Motor neuron (in vitro differentiated cells): Measurements from ENCODE around the gene TTC13. TPM values are rescaled to one million over a fixed set of nuclear protein-coding genes. Genes with fewer than 3 reads are reported as not detected.
"Not testable (repeated sequence)": the region's sequence is repeated elsewhere in the genome, so short reads cannot be mapped to it uniquely, and the experiment has no call there.

Experiments used
- ATAC-seq, 8 experiments: fragments of 200-7000 bp; cut with Tn5 transposase; replicated peaks in 6 of 8; 2 replicates each; pipeline ENCODE4 v1.8.0; 2021; ENCODE audit warnings: mild to moderate bottlenecking in 8 of 8, moderate library complexity in 8 of 8
- H3K27ac ChIP-seq, 2 donors: fragments of 250-450 bp; sonication (Bioruptor Pico); 2 replicates each; pipeline ENCODE4 v1.9.0; 2021; ENCODE audit warnings: antibody characterized with exemption in 2 of 2, mild to moderate bottlenecking in 2 of 2, moderate library complexity in 1 of 2
- H3K4me1 ChIP-seq, 2 donors: fragments of 250-450 bp; sonication (Bioruptor Pico); replicated peaks in 1 of 2; 2 replicates each; pipeline ENCODE4 v1.6.1; 2021; ENCODE audit warnings: antibody characterized with exemption in 2 of 2, mild to moderate bottlenecking in 2 of 2, moderate library complexity in 1 of 2
- H3K4me3 ChIP-seq, 5 donors: fragments of 250-450 bp; sonication (Bioruptor Pico); 2 replicates each; pipeline ENCODE4 v1.9.0; 2021; ENCODE audit warnings: antibody characterized with exemption in 5 of 5, mild to moderate bottlenecking in 5 of 5, moderate library complexity in 4 of 5
- WGBS, 10 experiments: fragments of 450-650 bp; shearing (Covaris generic); methylation state at CpG; one replicate each; pipeline ENCODE4 v1.0.0; 2022; 5-methylcytosine and 5-hydroxymethylcytosine counted together
- in situ Hi-C, 9 experiments: fragments of 400-800 bp; cut with MboI; loops; one replicate each; pipeline ENCODE4 v1.15.0; 2021; ENCODE audit warnings: low sequenced_read_pairs in 9 of 9, low pct_unique_long_range_greater_than_20kb in 2 of 9; ENCODE audit not compliant: unreplicated experiment in 9 of 9
- total RNA-seq, 8 experiments: library from RNA; unstranded; fragments of 300-600 nt; gene quantifications; 2 replicates each; pipeline versions ENCODE4 v1.2.3 to v1.2.4, GENCODE V29; 2022

The TTC13 gene, protein sequence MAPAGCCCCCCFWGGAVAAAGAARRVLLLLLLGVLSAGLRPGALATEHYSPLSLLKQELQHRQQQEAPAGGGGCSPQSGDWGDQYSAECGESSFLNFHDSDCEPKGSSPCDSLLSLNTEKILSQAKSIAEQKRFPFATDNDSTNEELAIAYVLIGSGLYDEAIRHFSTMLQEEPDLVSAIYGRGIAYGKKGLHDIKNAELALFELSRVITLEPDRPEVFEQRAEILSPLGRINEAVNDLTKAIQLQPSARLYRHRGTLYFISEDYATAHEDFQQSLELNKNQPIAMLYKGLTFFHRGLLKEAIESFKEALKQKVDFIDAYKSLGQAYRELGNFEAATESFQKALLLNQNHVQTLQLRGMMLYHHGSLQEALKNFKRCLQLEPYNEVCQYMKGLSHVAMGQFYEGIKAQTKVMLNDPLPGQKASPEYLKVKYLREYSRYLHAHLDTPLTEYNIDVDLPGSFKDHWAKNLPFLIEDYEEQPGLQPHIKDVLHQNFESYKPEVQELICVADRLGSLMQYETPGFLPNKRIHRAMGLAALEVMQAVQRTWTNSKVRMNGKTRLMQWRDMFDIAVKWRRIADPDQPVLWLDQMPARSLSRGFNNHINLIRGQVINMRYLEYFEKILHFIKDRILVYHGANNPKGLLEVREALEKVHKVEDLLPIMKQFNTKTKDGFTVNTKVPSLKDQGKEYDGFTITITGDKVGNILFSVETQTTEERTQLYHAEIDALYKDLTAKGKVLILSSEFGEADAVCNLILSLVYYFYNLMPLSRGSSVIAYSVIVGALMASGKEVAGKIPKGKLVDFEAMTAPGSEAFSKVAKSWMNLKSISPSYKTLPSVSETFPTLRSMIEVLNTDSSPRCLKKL
- total RNA-seq = 10 to 100 TPM in 7 of 8 experiments, 1 to 10 TPM in 1; 9.8 to 36.9 (median 24.8) TPM

DNA sequence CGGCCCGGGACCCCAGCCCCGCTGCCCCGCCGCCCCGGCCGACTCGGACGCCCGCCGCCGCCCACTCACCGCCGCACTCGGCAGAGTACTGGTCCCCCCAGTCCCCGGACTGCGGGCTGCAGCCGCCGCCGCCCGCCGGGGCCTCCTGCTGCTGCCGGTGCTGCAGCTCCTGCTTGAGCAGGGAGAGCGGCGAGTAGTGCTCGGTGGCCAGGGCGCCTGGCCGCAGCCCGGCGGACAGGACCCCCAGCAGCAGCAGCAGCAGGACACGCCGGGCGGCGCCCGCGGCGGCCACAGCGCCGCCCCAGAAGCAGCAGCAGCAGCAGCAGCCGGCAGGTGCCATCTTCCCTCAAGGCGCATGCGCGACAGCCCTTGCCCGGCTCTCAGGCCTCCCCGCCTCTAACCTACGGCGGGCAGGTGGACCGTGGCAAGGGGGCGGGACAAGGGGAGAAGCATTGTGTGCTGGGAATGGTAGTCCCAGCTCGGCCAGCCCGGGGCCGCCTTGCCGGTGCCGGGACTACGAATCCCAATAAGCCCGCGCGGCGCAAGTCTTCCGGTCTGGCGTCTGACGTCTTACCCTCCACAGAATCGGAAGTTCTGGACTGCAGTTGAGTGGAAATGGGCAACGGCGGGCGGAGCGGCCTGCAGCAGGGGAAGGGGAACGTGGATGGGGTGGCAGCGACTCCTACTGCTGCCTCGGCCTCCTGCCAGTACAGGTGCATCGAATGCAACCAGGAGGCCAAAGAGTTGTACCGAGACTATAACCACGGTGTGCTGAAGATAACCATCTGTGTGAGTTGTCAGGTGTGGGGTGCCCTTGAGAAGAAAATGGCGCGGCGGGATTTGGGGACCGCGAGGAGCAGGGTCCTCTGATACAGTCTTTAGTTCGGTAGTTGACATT lies at the start of gene TTC13, which contains the start of gene ARV1:
Gene TTC13 (minus strand): TSS at position 371 of the 898 bp plus-strand sequence. CDS start 31 bp downstream, at position 340.
Gene ARV1 (plus strand): TSS at position 604 of the 898 bp plus-strand sequence. CDS start 12 bp downstream, at position 616.
- Histone ChIP-seq H3K4me1 (peaks cover 6 to 17% of the 10 kb centered on the region in 2 donors), H3K4me3 (peak within 1 kb of the TSS; percentile 56 to 93 (median 70)), H3K27ac (peak within 1 kb of the TSS; percentile 58 to 77)
- ATAC-seq = peak; percentile 95 to 98 (median 96)
- 0 to 7% (median 0%) methylated on average over 3 to 17 of the region's 79 CpGs; no CpG with 5 or more reads in 5 of the 10 experiments for WGBS, 10 experiments
- in situ Hi-C loops = no loop called here

DNA sequence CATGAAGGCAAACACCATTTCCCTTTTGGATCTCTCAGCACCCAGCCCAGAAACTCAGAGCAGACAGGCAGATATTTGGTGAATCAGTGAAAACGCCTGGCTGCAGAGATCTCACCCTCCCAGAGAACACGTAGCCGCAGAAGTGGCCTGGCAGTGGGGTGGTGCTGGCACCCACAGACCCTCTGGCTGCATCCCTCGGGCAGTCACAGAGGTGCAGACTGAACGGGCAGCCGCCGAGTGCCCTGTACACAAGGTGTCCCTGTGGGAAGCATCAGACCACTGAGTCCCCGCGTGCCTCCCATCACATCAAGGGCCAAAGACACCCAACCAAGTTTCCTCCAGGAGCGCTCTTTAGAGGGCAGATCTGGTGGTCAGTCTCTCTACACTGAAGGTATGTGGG lies 49.3 kb upstream of the TTC13 start:
- Histone ChIP-seq H3K4me3 (no peak overlapping the region), H3K4me1 (no peaks in the 10 kb centered on the region), H3K27ac (no peak overlapping the region)
- in situ Hi-C loops = no loop called here
- no peak for ATAC-seq
- 80 to 100% (median 87%) methylated on average over 1 to 7 of the region's 10 CpGs; no CpG with 5 or more reads in 5 of the 10 experiments for WGBS, 10 experiments

DNA sequence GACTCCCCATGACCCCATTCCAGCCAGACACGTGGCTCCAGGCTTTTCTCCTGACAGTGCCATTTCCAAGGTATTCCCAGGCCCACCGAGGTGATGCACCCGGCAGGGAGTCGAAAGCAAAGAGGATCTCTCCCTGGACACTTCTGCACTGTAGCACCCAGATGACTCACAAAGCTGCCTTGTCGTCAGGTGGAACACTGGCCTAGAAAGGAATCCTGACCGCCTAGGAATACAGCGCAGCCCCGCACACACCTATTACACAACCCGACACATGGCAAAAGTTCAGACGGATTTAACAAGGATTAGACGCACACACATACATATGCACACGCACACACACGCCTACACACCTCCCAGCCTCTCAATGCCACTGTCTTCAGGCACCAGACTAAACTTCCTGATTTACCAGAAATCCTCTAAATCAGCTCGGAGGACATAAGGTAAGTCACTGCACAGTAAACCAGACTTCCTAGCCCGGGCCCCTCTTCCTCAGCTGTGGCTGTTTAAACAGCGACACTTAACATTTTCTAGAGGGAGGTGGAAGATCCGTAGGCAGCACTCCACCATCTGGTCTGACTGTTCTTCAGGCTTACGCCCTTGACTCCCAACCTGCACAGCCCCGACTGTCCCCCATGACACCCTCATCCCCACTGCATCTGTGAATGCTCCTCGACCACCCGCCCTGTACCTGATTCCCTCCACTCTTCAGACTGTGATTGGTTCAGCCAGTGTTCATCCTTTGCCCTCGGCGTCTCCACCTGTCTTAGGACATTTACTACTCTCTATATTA lies 48.7 kb upstream of the TTC13 start:
- Histone ChIP-seq H3K4me1 (no peaks in the 10 kb centered on the region), H3K4me3 (no peak overlapping the region), H3K27ac (no peak overlapping the region)
- ATAC-seq = peak in 3 of 8 experiments; percentile 16 to 74 (median 66)
- 20 to 100% (median 82%) methylated on average over 1 to 21 of the region's 23 CpGs; no CpG with 5 or more reads in 2 of the 10 experiments for WGBS, 10 experiments
- in situ Hi-C loops = no loop called here

DNA sequence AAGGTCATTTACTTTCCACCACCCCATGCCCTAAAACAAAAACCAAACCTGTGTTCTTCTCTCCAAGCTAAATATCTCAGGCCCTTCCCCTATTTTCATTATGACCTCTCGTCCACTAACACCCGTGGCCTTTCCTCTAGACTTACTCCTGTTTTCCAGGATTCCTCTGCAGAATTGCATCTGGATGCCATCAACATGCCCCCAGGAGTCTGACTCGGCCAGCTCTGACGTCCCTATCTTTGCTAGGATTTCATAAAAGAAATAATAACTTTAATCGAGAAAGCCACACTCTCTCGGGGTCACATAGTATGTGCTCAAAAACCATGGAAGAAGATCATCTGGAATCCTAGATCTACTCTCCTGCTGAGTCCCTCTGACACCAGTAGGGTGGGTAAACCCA lies 47.9 kb upstream of the TTC13 start:
- Histone ChIP-seq H3K4me1 (no peaks in the 10 kb centered on the region), H3K27ac (no peak overlapping the region), H3K4me3 (no peak overlapping the region)
- in situ Hi-C loops = no loop called here
- no peak for ATAC-seq
- 16 to 100% (median 81%) methylated on average over 1 to 6 of the region's 6 CpGs; no CpG with 5 or more reads in 1 of the 10 experiments for whole genome bisulfite sequencing, 10 experiments

DNA sequence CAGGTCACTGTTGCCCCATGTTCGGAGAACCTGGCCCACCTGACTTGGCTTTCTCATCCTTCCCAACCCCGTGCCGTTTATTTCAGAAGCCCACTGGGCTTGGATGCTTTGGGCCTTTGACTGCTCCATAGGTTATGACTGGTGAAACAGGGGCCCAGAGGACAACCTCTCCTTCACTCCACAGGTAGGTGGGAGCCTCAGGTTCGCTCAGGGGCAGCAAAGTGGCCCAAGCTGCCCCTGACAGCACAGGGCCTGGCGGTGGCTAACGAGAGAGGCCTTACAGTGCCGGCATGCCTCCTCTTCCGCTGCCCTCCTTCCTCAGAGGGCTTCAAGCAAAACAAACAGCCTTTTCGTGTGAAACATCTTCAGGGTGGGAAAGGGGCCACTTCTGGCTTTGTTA lies 44.5 kb upstream of the TTC13 start:
- WGBS, 10 experiments = 70 to 100% (median 100%) methylated on average over 2 to 6 of the region's 9 CpGs; no CpG with 5 or more reads in 4 of the 10 experiments
- Histone ChIP-seq H3K4me3 (no peak overlapping the region), H3K27ac (no peak overlapping the region), H3K4me1 (no peaks in the 10 kb centered on the region)
- in situ Hi-C loops = no loop called here
- no peak for ATAC-seq

DNA sequence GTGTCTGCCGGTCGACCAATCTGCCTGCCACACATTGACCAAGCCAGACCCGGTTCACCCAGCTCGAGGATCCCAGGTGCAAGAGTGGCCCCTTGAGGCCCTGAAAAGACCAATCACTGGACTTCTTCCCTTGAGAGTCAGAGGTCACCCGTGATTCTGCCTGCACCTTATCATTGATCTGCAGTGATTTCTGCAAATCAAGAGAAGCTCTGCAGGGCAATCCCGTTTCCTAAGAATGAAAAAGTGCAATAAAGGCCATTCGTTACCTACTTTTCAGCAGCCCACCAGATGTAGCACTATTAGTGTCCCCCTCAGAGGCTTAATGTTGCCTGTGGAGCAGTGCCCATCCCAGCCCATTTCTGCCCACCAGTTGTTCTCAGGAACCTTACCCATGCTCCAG lies 43.9 kb upstream of the TTC13 start:
- 94 to 100% (median 100%) methylated on average over 2 to 7 of the region's 7 CpGs; no CpG with 5 or more reads in 7 of the 10 experiments for WGBS, 10 experiments
- ATAC-seq, H3K4me3 ChIP-seq, in situ Hi-C loops, H3K4me1 ChIP-seq, H3K27ac ChIP-seq: not testable (repeated sequence)

DNA sequence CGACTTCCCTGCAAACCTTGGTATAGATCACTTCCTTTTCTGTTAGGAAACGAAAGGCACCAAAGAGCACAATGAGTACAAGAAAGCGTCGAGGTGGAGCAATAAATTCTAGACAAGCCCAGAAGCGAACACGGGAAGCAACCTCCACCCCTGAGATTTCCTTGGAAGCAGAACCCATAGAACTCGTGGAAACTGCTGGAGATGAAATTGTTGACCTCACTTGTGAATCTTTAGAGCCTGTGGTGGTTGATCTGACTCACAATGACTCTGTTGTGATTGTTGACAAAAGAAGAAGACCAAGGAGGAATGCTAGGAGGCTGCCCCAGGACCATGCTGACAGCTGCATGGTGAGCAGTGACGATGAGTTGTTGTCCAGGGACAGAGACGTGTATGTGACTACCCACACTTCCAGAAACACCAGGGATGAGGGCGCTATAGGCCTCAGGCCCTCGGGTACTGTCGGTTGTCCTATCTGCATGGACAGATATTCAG lies 42.9 kb upstream of the TTC13 start:
- in situ Hi-C loops = no loop called here
- ATAC-seq = no peak
- Histone ChIP-seq H3K27ac (no peak overlapping the region), H3K4me3 (no peak overlapping the region), H3K4me1 (no peaks in the 10 kb centered on the region)
- 63 to 100% (median 78%) methylated on average over 1 to 11 of the region's 12 CpGs; no CpG with 5 or more reads in 3 of the 10 experiments for WGBS, 10 experiments

DNA sequence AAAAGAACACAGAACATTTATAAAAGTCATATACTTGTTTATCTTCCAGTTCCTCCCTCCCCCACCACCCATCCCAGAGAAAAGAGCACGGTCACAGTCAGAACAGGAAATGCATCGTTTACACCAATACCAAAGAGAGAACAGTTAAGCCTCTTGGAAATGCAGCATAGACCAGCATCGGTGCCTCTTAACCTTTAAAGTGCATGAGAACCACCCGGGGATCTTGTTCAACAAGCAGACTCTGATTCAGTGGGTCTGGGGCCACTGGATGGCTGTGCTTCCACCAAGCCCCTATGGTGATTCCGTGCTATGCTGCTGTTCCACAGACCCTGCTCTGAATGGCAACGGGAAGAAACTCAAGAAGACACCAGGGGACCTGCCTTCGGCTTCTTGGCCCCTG lies 42.2 kb upstream of the TTC13 start:
- WGBS, 10 experiments = 21 to 100% (median 49%) methylated on average over 1 to 7 of the region's 7 CpGs; no CpG with 5 or more reads in 3 of the 10 experiments
- Histone ChIP-seq H3K4me1 (no peaks in the 10 kb centered on the region), H3K27ac (no peak overlapping the region), H3K4me3 (no peak overlapping the region)
- in situ Hi-C loops = no loop called here
- peak in 3 of 8 experiments; percentile 16 to 43 (median 29) for ATAC-seq

DNA sequence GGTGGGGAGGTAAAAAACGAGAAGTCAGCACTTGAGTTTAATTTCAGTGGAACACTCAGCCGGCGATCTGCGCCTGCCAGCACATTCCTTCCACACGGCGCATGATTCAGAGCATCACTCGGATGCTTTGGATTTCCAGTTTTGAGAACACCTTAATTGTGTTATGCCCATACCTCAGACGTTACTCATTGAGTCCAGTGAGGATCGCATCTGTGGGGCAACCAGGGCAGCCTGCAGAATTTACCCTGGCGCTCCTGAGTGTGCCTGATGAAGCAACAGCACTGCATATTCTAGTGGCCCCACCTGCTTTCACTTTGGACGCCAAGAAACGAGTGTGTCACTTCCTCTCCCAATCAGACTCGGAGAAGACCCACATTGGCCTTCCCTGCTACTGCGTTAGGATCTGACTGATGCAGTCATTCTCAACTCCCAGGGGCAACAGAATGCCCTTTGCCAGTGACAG lies 41.5 kb upstream of the TTC13 start:
- WGBS, 10 experiments = 58 to 92% (median 81%) methylated on average over 4 to 14 of the region's 14 CpGs; no CpG with 5 or more reads in 3 of the 10 experiments
- Histone ChIP-seq H3K27ac (no peak overlapping the region), H3K4me3 (no peak overlapping the region), H3K4me1 (no peaks in the 10 kb centered on the region)
- peak in 3 of 8 experiments; percentile 12 to 71 (median 56) for ATAC-seq
- in situ Hi-C loops = no loop called here

DNA sequence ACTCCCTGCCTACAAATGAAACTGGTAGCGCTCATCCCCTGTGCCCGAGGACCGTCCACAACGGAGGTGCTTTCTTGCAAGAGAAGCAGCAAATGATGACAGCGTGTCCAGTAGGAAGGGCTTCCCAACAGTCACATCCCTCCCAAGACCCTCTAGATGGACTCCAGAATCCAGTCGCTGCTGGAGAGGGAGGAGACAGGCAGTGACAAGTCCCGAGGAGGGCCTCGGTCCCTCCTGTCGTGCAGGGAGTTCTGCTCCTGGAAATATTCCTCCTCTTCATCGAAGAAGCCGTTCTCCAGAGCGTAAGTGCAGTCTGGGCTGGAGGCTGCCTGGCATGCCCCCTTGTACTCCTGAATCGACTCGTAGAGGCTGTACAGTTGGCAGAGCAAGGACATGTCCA lies 41.0 kb upstream of the TTC13 start:
- Histone ChIP-seq H3K4me1 (no peaks in the 10 kb centered on the region), H3K4me3 (no peak overlapping the region), H3K27ac (no peak overlapping the region)
- ATAC-seq = no peak
- WGBS, 10 experiments = 73 to 100% (median 88%) methylated on average over 2 to 12 of the region's 14 CpGs; no CpG with 5 or more reads in 2 of the 10 experiments
- in situ Hi-C loops = no loop called here

DNA sequence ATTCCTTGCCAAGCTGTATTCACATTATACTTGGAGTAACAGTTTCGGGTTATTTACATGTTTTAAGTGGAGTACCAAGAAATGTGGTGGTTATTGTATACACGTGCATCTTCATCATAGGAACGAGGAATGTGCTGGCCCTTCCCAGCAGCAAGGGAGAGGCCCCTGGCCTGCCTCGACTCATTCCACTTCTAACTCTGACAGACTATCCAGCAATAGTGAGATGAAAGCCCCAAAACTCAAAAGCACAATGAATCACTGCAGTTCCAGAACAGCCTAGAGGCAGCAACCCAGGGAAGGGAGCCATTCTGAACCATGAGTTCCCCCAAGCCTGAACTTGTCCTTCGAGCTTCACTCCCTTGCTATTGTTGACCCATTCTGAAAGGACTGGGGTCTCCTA lies 38.3 kb upstream of the TTC13 start:
- in situ Hi-C loops = no loop called here
- Histone ChIP-seq H3K4me1 (no peaks in the 10 kb centered on the region), H3K4me3 (no peak overlapping the region), H3K27ac (no peak overlapping the region)
- 33 to 100% (median 85%) methylated on average over 1 to 5 of the region's 5 CpGs; no CpG with 5 or more reads in 1 of the 10 experiments for WGBS, 10 experiments
- ATAC-seq = peak in 2 of 8 experiments; percentile 4 to 6
